Central memory CD4-positive, alpha-beta T cell (primary cell): ENCODE measurements around the gene KIAA0825.

ENCODE experiments used
- DNase-seq: peaks from one replicate; pipeline ENCODE4 v3.0.0; 2022

The KIAA0825 gene

DNA sequence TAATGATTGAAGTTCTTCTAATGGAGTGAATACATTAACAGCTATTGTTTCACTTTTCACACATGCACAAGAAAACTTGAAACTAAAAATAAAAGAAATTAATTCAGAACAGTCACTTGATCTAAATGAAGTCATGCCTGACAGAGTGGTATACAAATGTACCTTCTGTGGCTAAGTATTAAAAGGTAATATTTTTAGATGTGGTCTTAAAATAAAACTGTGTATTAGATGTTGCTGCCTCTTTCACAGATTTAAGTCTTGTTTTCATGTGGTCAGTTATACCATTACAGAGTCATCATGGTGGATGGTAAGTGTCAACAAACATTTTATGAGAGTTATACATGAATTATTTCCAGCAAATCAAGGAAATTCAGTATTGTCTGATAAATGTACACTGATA lies 47.0 kb downstream of the KIAA0825 start:
- no peak for DNase-seq

DNA sequence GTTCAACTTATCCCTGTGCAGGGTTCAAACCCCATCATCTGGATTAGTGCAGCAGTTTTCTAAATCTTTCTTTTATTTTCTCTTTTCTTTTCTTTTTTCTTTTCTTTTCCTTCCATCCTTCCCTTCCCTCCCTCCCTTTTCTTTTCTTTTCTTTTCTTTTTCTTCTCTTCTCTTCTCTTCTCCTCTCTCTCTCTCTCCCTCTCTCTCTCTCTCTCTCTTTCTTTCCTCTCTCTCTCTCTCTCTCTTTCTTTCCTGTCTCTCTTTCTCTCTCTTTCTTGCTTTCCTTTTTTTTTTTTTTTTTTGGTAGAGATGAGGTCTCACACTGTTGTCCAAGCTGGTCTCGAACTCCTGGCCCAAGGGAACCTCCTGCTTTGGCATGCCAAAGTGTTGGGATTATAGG lies 53.6 kb downstream of the KIAA0825 start:
- DNase-seq: no peak

DNA sequence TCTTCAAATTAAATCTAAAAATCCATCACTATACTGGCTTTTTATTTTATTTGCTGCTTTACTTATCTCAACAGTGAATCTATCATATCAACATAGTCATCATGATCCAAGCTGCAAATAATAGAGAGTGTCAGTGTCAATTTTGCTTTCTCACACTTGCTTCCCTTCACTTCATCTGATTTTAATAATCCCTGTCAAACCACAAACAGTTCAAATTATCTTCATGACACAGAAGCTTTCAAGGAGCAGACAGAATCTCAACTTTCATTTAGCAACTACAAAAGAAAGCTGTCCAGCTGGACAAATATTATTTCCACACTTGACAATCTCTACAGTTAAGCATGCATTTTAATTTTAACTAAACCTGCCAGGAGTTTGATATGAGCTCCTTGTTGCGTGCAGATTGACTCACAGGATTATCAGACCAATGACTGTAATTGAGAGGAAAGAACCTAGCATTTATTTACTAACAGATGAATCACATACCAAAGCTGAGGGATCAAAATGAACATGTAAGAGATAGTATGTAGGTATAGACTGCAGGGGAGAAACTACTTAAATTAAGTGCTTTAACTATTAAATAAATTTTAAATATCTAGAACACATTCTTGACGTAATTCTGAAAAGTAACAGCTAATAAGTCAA lies 56.0 kb downstream of the KIAA0825 start:
- DNase-seq: no peak

- no peak for DNase-seq
These were observed 60.4 kb downstream of the KIAA0825 start for GRCh38 chr5:94558028-94558427.

DNA sequence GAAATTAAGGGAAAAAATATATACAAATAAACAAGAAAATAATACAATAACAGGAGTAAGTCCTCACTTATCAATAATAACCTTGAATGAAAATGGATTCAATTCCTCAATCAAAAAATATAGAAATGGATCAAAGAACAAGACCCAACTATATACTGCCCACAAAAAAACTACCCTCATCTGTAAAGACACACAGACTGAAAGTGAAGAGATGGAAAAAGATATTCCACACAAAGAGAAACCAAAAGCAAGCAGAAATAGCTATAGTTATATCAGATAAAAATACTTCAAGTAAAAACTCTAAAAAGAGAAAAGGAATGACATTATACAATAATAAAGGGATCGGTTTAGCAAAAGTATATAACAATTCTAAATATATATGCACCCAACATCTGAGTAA lies 66.5 kb downstream of the KIAA0825 start:
- no peak for DNase-seq

GRCh38 chr5:94545870-94546625 lies 72.4 kb downstream of the KIAA0825 start:
- no peak for DNase-seq

DNA sequence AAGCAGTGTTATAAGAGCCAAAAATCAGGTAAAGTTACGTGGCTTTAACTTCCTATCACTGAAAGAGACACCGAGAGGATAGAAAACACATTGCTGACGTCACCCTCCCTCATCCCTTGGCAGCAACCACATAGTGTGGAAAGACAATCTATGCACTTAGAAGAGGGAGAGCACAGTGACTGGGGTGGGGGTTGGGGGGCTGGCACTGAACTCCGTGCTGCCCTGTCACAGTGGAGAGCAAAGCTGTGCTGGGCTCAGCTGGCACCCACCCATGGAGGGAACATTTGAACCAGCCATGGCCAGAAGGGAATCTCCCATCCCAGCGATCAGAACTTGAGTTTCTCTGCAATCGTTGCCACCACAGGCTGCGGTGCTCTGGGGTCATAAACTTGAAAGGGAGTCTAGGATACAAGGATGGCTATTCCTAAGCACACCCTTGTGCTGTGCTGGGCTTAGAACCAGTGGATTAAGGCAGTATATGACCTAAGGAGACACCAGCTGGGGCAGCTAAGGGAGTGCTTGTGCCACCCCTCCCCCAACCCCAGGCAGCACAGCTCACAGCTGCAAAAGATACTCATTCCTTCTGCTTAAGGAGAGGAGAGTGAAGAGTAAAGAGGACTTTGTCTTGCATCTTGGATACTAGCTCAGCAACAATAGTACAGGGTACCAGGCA lies 73.4 kb downstream of the KIAA0825 start:
- DNase-seq: no peak

- no peak for DNase-seq
These were observed 74.3 kb downstream of the KIAA0825 start for GRCh38 chr5:94544031-94544650.

DNA sequence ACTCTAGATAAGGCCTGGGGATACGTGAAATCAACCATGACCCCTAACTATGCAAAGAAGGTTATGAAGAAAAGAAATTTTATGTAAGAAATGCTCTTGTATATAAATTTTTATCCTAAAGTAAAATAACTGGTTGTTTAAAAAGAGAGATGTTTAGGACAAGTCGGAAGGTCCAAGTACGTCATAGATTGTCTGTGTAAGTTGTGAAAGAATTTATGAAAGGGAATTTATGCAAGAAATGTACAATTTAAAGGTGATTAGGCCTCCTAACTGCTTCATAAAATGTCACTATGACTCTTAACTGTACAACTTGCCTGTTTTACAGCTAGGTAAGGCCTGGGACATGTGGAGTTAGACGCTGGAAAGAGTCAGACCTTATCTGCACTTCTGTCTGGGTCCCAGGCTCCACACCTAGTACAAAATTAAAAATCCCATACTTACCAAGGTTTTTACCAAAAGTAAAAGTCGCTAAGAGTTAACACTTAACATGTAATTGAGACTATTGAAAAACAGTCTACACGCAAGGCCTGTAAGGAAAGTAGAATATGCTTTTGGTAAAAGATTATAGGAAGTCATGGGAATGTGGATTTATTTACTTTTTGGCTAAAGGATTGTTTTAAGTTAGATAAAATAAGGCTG lies 77.4 kb downstream of the KIAA0825 start:
- no peak for DNase-seq

DNA sequence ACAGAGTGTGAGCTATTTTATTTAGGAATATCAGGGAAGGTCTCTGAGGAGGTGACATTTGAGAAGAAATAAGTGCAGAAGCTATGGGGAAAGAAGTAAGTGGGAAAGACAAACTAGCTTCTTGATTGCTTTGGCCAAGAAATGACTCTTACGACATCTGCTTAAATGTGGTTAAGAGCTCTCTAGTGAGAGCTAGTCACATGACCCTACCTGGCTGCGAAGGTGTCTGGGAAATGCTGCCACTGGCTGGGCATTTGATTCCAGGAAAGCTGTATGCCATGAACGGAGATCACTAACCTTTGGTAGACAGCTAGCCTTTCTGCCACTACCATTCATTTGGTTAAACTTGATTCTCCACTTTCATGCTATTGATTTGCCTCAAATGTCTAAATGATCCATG lies 80.1 kb downstream of the KIAA0825 start:
- DNase-seq: no peak

DNA sequence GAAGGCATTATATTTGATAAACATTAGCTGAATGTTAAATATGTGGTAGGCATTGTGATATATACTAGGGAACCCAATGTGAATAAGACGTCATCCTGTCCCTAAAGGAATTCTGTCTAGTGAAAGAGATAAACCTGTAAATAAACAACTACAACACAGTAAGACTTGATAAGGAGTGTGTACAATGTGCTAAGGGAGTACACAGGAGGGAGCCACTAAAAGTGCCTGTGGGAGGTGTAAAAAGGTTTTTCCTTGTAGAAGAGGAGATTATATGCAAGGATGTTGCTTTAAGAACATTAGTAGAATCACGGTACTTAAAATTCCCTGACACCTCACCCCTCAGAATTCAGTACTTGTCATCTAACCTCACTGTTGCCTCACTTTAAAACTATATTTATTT lies 91.7 kb downstream of the KIAA0825 start:
- no peak for DNase-seq

GRCh38 chr5:94524841-94525697 lies 93.3 kb downstream of the KIAA0825 start:
- peak; percentile 17 for DNase-seq

DNA sequence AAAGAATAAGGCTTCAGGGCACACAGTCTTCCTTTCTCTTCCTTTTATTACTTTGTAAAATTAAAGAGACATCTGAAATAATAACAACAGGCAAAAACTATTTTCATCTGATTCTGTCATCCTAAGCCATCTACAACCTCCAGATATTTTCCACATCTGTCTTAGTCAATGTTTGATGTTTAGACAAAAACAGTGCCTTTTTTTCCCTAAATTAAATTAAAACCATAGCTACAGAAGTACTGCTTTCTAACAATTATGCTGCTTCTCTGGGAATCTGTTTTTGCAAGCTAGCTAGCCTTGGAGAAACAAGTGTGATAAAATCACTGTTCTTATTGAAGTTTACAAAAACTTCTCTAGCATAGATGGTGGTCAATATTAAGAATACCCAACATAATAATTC lies 95.4 kb downstream of the KIAA0825 start:
- no peak for DNase-seq

DNA sequence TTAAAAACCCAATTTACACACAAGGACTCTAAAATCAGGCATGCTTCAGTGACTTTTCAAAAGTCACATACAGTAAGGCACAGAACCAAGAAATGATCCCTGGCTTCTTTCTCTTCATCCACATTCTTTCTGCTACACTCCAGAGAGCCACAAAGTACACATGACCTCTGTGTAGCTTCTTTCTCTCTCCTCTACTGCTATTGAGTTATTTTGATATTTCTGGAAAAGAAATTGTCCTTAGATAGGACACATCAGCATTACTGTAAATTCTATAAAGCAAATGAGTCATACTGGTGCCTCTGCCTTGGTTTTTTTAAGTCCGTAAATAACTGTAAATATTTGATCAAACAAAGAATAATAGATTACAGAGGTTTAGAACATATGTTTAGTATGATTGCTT lies 96.3 kb downstream of the KIAA0825 start:
- DNase-seq: no peak

GRCh38 chr5:94517490-94518488 lies 100.6 kb downstream of the KIAA0825 start:
- DNase-seq: no peak

GRCh38 chr5:94516148-94516547 lies 102.3 kb downstream of the KIAA0825 start:
- no peak for DNase-seq

GRCh38 chr5:94508461-94509148 lies 109.8 kb downstream of the KIAA0825 start:
- no peak for DNase-seq

- DNase-seq: no peak
These were observed 112.9 kb downstream of the KIAA0825 start for GRCh38 chr5:94505327-94506068.

DNA sequence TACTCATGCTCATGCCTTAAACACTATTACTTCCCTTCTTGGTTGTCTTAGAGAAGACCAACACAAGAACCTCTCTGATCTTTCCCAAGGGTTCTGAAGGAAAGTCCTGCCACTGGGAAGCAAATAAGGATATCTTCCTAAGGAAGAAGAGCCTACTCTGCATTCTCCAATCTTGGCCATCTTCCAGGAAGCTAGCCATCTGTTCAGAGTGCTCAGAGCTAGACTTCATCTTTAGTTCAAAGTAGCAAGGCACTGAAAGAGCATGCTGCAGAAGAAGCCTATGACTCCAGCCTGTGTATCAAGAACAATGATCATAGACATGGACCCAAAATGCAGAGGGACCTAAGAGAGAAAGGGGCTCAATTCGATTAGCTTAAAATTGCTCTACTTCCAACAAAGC lies 114.7 kb downstream of the KIAA0825 start:
- DNase-seq: no peak
